GM18861 (cell line): ENCODE measurements around the gene AURKAIP1.
"Not testable (repeated sequence)": the region's sequence is repeated elsewhere in the genome, so short reads cannot be mapped to it uniquely, and the experiment has no call there.

ENCODE experiments used
- ATAC-seq: cut with Tn5 transposase; IDR thresholded peaks from one replicate; pipeline ENCODE4 v1.9.1; 2021; ENCODE audit not compliant: unreplicated experiment

Gene AURKAIP1

GRCh38 chr1:1374929-1375662 is at the start of gene AURKAIP1:
Gene AURKAIP1, minus strand, starts transcription at chr1:1375207. Its CDS starts 451 bp downstream, at chr1:1374756.
- peak; percentile 80 for ATAC-seq

- ATAC-seq: no peak
These were observed 49.7 kb upstream of the AURKAIP1 start for GRCh38 chr1:1424707-1425106.

- ATAC-seq: no peak
These were observed 48.2 kb upstream of the AURKAIP1 start for GRCh38 chr1:1423245-1423597.

- no peak for ATAC-seq
These were observed 47.6 kb upstream of the AURKAIP1 start for GRCh38 chr1:1422465-1423244.

GRCh38 chr1:1421907-1422464 is 47.0 kb upstream of the AURKAIP1 start:
- ATAC-seq: no peak

GRCh38 chr1:1421147-1421906 is 46.3 kb upstream of the AURKAIP1 start, which contains the start of gene ANKRD65:
Gene ANKRD65, minus strand, starts transcription at chr1:1421276. Its CDS starts 271 bp downstream, at chr1:1421005.
- ATAC-seq: no peak

- ATAC-seq: no peak
These were observed 45.7 kb upstream of the AURKAIP1 start for GRCh38 chr1:1420654-1421141.

GRCh38 chr1:1419813-1420653 is 45.0 kb upstream of the AURKAIP1 start:
- no peak for ATAC-seq

- ATAC-seq: no peak
These were observed 44.4 kb upstream of the AURKAIP1 start for GRCh38 chr1:1419363-1419812.

- ATAC-seq: no peak
These were observed 43.7 kb upstream of the AURKAIP1 start for GRCh38 chr1:1418464-1419362.

- not testable (repeated sequence) for ATAC-seq
These were observed 42.9 kb upstream of the AURKAIP1 start for GRCh38 chr1:1417825-1418463.

GRCh38 chr1:1417396-1417795 is 42.4 kb upstream of the AURKAIP1 start:
- ATAC-seq: not testable (repeated sequence)

- no peak for ATAC-seq
These were observed 40.7 kb upstream of the AURKAIP1 start for GRCh38 chr1:1415751-1416150.

- ATAC-seq: not testable (repeated sequence)
These were observed 37.4 kb upstream of the AURKAIP1 start for GRCh38 chr1:1412311-1412902.

- no peak for ATAC-seq
These were observed 36.6 kb upstream of the AURKAIP1 start for GRCh38 chr1:1411626-1412025.

GRCh38 chr1:1410238-1410637 is 35.2 kb upstream of the AURKAIP1 start:
- not testable (repeated sequence) for ATAC-seq

GRCh38 chr1:1407636-1408318 is 32.8 kb upstream of the AURKAIP1 start:
- no peak for ATAC-seq
